Neural progenitor cell (in vitro differentiated cells): Measurements from ENCODE around the gene PQBP1.

Experiments
- CTCF ChIP-seq: fragments of 200-600 bp; sonication (generic); IDR thresholded peaks from 2 replicates; pipeline ENCODE4 v1.5.1; 2017; ENCODE audit warnings: antibody characterized with exemption, mild to moderate bottlenecking
- EZH2phosphoT487 ChIP-seq: fragments of 200-600 bp; sonication (generic); IDR thresholded peaks from 2 replicates; pipeline ENCODE4 v1.6.1; 2017; ENCODE audit warnings: antibody characterized with exemption

DNA sequence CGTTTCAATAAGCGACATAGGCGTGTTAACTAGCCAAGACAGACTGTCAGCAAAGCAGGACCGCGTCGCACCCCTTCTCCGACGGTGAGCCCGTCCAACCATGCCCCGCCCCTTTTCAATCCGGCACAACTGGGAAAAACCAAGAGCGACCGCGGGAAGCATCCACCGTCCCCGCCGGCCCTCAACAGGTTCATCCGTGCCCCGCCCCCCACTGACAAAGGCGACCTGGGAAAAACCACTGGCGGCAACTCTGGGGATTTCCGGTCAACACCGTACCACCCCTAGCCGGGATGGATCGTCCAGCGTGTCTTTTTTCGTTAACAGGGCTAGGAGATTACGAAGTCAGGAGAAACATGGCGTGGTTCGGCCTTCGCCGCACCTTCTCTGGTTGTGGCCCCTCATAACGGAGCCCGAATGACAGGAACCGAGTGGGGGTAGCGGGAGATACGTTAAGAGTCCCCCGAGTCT lies 539 bp upstream of the PQBP1 start:
- TF ChIP-seq EZH2phosphoT487 (no peak), CTCF (no peak)
